Activated naive CD8-positive, alpha-beta T cell treated with anti-CD3 and anti-CD28 coated beads for 36 hours (primary cell): ENCODE results near the gene UTP14A. TPM values are rescaled to one million over a fixed set of nuclear protein-coding genes. Genes with fewer than 3 reads are reported as not detected.
"Not testable (repeated sequence)": the region's sequence is repeated elsewhere in the genome, so short reads cannot be mapped to it uniquely, and the experiment has no call there.

Experiments
- DNase-seq: peaks from one replicate; pipeline ENCODE4 v3.0.0; 2021
- H3K27ac Mint-ChIP-seq: one replicate; pipeline ENCODE4 v1.8.0; 2022; ENCODE audit warnings: mild to moderate bottlenecking, moderate library complexity, mixed read lengths
- H3K27me3 Mint-ChIP-seq: one replicate; pipeline ENCODE4 v1.8.0; 2022; ENCODE audit warnings: mild to moderate bottlenecking, mixed read lengths
- H3K36me3 Mint-ChIP-seq: one replicate; pipeline ENCODE4 v1.8.0; 2021; ENCODE audit warnings: mild to moderate bottlenecking, mixed read lengths
- H3K4me1 Mint-ChIP-seq: one replicate; pipeline ENCODE4 v1.8.0; 2021; ENCODE audit warnings: mixed read lengths
- H3K4me3 Mint-ChIP-seq: one replicate; pipeline ENCODE4 v1.8.0; 2022; ENCODE audit warnings: mild to moderate bottlenecking, moderate library complexity, mixed read lengths
- H3K9me3 Mint-ChIP-seq: one replicate; pipeline ENCODE4 v1.8.0; 2022; ENCODE audit warnings: mixed read lengths
- total RNA-seq, 2 experiments: library from RNA; stranded (reverse); gene quantifications; one replicate each; pipeline ENCODE4 v1.2.3, GENCODE V29; 2021

UTP14A gene
- 10 to 100 TPM; 67.6 to 68.6 TPM for total RNA-seq

- Mint-ChIP-seq H3K9me3 (no peaks in the 10 kb centered on the region), H3K27ac (peak within 1 kb of the TSS; percentile 94), H3K4me3 (peak within 1 kb of the TSS; percentile 95), H3K36me3 (peaks cover 17% of the 10 kb centered on the region), H3K27me3 (no peaks in the 10 kb centered on the region), H3K4me1 (peaks cover 17% of the 10 kb centered on the region)
- DNase-seq = peak; percentile 83
Measured at GRCh38 chrX:129905787-129906580, at the start of gene UTP14A. Gene UTP14A (plus strand): TSS chrX:129906164. CDS start chrX:129906211, 47 bp downstream.

GRCh38 chrX:129859134-129859533, 46.8 kb upstream of the UTP14A start:
- not testable (repeated sequence) for H3K9me3 Mint-ChIP-seq, H3K27me3 Mint-ChIP-seq, H3K4me1 Mint-ChIP-seq, H3K4me3 Mint-ChIP-seq, DNase-seq, H3K27ac Mint-ChIP-seq, H3K36me3 Mint-ChIP-seq

- DNase-seq, H3K4me1 Mint-ChIP-seq, H3K27ac Mint-ChIP-seq, H3K36me3 Mint-ChIP-seq, H3K27me3 Mint-ChIP-seq, H3K4me3 Mint-ChIP-seq, H3K9me3 Mint-ChIP-seq: not testable (repeated sequence)
Measured at GRCh38 chrX:129866321-129866720, 39.6 kb upstream of the UTP14A start.

GRCh38 chrX:129872524-129872923, 33.4 kb upstream of the UTP14A start:
- Mint-ChIP-seq H3K27ac (no peak overlapping the region), H3K4me3 (no peak overlapping the region), H3K27me3 (no peaks in the 10 kb centered on the region)

GRCh38 chrX:129875669-129876068, 30.3 kb upstream of the UTP14A start:
- no peaks in the 10 kb centered on the region for H3K27me3 Mint-ChIP-seq
- no peak overlapping the region for H3K27ac Mint-ChIP-seq
- H3K4me1 Mint-ChIP-seq = peaks cover 2% of the 10 kb centered on the region
- no peak overlapping the region for H3K4me3 Mint-ChIP-seq
- H3K9me3 Mint-ChIP-seq = no peaks in the 10 kb centered on the region
- H3K36me3 Mint-ChIP-seq = no peaks in the 10 kb centered on the region
- DNase-seq = no peak

More at GRCh38 chrX:129872524-129872923, 33.4 kb upstream of the UTP14A start:
- peaks cover 2% of the 10 kb centered on the region for H3K4me1 Mint-ChIP-seq
- no peak for DNase-seq
- H3K36me3 Mint-ChIP-seq = no peaks in the 10 kb centered on the region
- no peaks in the 10 kb centered on the region for H3K9me3 Mint-ChIP-seq

- Mint-ChIP-seq H3K9me3 (no peaks in the 10 kb centered on the region), H3K27me3 (no peaks in the 10 kb centered on the region), H3K4me1 (peaks cover 2% of the 10 kb centered on the region), H3K4me3 (no peak overlapping the region), H3K27ac (no peak overlapping the region), H3K36me3 (no peaks in the 10 kb centered on the region)
- no peak for DNase-seq
Measured at GRCh38 chrX:129876771-129877305, 29.1 kb upstream of the UTP14A start.

- no peak overlapping the region for H3K27ac Mint-ChIP-seq
- H3K36me3 Mint-ChIP-seq = no peaks in the 10 kb centered on the region
- H3K4me1 Mint-ChIP-seq = peaks cover 2% of the 10 kb centered on the region
- H3K9me3 Mint-ChIP-seq = no peaks in the 10 kb centered on the region
- H3K27me3 Mint-ChIP-seq = no peaks in the 10 kb centered on the region
- H3K4me3 Mint-ChIP-seq = no peak overlapping the region
- DNase-seq = no peak
Measured at GRCh38 chrX:129877401-129877800, 28.6 kb upstream of the UTP14A start.

GRCh38 chrX:129900054-129900453, 5.9 kb upstream of the UTP14A start:
- no peaks in the 10 kb centered on the region for H3K9me3 Mint-ChIP-seq
- no peak overlapping the region for H3K4me3 Mint-ChIP-seq
- DNase-seq = no peak
- H3K4me1 Mint-ChIP-seq = peaks cover 3% of the 10 kb centered on the region
- H3K27ac Mint-ChIP-seq = no peak overlapping the region
- no peaks in the 10 kb centered on the region for H3K27me3 Mint-ChIP-seq
- no peaks in the 10 kb centered on the region for H3K36me3 Mint-ChIP-seq

GRCh38 chrX:129908636-129909035, 2.7 kb downstream of the UTP14A start:
- peaks cover 17% of the 10 kb centered on the region for H3K4me1 Mint-ChIP-seq

GRCh38 chrX:129925305-129926092, 19.5 kb downstream of the UTP14A start:
- no peaks in the 10 kb centered on the region for H3K27me3 Mint-ChIP-seq
- H3K27ac Mint-ChIP-seq = no peak overlapping the region
- DNase-seq = peak; percentile 48
- H3K9me3 Mint-ChIP-seq = no peaks in the 10 kb centered on the region
- no peaks in the 10 kb centered on the region for H3K4me1 Mint-ChIP-seq
- no peak overlapping the region for H3K4me3 Mint-ChIP-seq
- H3K36me3 Mint-ChIP-seq = peaks cover 19% of the 10 kb centered on the region

More at GRCh38 chrX:129908636-129909035, 2.7 kb downstream of the UTP14A start:
- Mint-ChIP-seq H3K27ac (peak overlapping the region; percentile 25), H3K27me3 (no peaks in the 10 kb centered on the region), H3K9me3 (no peaks in the 10 kb centered on the region), H3K4me3 (peak overlapping the region; percentile 4), H3K36me3 (peaks cover 20% of the 10 kb centered on the region)
- DNase-seq = no peak

GRCh38 chrX:129930941-129931410, 25.0 kb downstream of the UTP14A start:
- no peak for DNase-seq
- H3K9me3 Mint-ChIP-seq = no peaks in the 10 kb centered on the region

GRCh38 chrX:129931411-129932015, 25.5 kb downstream of the UTP14A start:
- no peaks in the 10 kb centered on the region for H3K9me3 Mint-ChIP-seq
- no peaks in the 10 kb centered on the region for H3K27me3 Mint-ChIP-seq
- H3K4me1 Mint-ChIP-seq = peaks cover 2% of the 10 kb centered on the region
- DNase-seq = peak; percentile 57
- peaks cover 4% of the 10 kb centered on the region for H3K36me3 Mint-ChIP-seq
- H3K4me3 Mint-ChIP-seq = peak overlapping the region; percentile 66
- peak overlapping the region; percentile 81 for H3K27ac Mint-ChIP-seq

More at GRCh38 chrX:129930941-129931410, 25.0 kb downstream of the UTP14A start:
- Mint-ChIP-seq H3K4me3 (peak overlapping the region; percentile 63), H3K27me3 (no peaks in the 10 kb centered on the region), H3K36me3 (peaks cover 7% of the 10 kb centered on the region), H3K4me1 (peaks cover 2% of the 10 kb centered on the region), H3K27ac (peak overlapping the region; percentile 81)

GRCh38 chrX:129932016-129932820, 26.3 kb downstream of the UTP14A start:
- H3K27me3 Mint-ChIP-seq = no peaks in the 10 kb centered on the region
- H3K4me3 Mint-ChIP-seq = peak overlapping the region; percentile 66
- DNase-seq = peak; percentile 64
- H3K36me3 Mint-ChIP-seq = peaks cover 3% of the 10 kb centered on the region
- peaks cover 2% of the 10 kb centered on the region for H3K4me1 Mint-ChIP-seq
- H3K9me3 Mint-ChIP-seq = no peaks in the 10 kb centered on the region
- H3K27ac Mint-ChIP-seq = no peak overlapping the region

GRCh38 chrX:129932821-129933321, 26.9 kb downstream of the UTP14A start:
- Mint-ChIP-seq H3K4me3 (peak overlapping the region; percentile 43), H3K4me1 (peaks cover 2% of the 10 kb centered on the region), H3K36me3 (peaks cover 3% of the 10 kb centered on the region), H3K9me3 (no peaks in the 10 kb centered on the region), H3K27ac (no peak overlapping the region), H3K27me3 (no peaks in the 10 kb centered on the region)
- DNase-seq = no peak
